NCI-H748 (cell line): Measurements from ENCODE around the gene PHF10.
A peak's percentile ranks its signal among the peaks of the same experiment; 100 is the strongest.
"Not testable (repeated sequence)": the region's sequence is repeated elsewhere in the genome, so short reads cannot be mapped to it uniquely, and the experiment has no call there.

Experiments used
- DNase-seq: peaks from one replicate; lab custom pipeline; 2025; ENCODE audit not compliant: unreplicated experiment; lab: John Stamatoyannopoulos, UW

The PHF10 gene

GRCh38 chr6:169724494-169725124 lies at the start of gene PHF10:
TSS of gene PHF10 (minus strand) at chr6:169724500. CDS start at chr6:169723931, 569 bp downstream.
- DNase-seq = peak; percentile 86

DNA sequence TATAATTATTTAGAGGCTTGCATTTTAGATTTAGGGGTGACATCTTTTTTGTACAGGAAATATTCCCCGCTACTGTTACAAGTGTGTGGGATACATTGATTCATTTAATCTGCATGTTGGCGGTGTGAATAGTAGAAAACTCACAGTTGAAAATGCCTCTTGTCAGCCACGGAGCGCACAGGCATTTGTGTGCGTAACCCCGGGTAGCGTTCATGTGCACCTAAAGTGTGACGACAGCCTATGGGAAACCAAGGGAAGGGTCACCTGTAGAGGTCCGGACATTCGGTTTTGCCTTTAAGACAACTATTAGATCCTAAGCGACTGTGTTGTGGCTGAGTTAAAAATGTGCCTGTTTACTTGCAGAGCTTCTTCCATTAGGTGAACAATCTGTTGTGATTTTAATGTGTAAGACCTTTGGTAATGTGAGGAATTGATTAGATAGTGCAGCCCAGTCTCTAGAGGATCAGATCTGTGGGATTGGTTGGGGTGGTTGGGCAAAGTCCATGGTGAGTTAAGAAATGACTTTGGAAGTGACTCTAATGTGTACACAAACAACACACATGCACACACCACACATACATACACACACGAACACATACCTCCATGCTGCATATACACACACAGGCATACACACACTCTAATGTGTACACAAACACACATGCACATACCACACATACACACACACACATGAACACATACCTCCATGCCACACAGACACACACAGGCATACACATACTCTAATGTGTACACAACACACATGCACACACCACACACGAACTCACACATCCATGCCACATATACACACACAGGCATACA lies 42.8 kb upstream of the PHF10 start:
- no peak for DNase-seq

- no peak for DNase-seq
Observed at GRCh38 chr6:169766232-169766631, 41.9 kb upstream of the PHF10 start.

- DNase-seq = not testable (repeated sequence)
Observed at GRCh38 chr6:169765789-169766188, 41.5 kb upstream of the PHF10 start.

GRCh38 chr6:169763881-169764280 lies 39.6 kb upstream of the PHF10 start:
- no peak for DNase-seq

DNA sequence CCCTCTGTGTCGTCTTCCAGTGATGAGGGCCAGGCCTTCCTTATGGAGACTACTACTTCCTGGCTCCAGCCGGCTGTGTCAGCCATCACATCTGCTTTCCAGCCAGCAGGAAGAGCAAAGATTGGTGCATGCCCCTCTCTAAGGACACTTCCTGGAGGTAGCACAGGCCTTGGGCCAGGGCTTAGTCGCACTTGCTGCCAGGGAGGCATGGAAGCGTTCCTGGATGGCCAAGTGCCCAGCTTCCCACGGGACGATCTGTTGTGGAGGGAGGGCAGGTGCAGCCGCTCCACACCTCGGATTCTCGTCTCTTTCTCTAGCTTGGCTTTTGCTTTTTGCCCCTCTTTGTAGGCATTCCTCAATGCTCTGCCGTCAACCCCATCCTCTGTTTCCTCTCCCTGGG lies 39.0 kb upstream of the PHF10 start:
- no peak for DNase-seq

DNA sequence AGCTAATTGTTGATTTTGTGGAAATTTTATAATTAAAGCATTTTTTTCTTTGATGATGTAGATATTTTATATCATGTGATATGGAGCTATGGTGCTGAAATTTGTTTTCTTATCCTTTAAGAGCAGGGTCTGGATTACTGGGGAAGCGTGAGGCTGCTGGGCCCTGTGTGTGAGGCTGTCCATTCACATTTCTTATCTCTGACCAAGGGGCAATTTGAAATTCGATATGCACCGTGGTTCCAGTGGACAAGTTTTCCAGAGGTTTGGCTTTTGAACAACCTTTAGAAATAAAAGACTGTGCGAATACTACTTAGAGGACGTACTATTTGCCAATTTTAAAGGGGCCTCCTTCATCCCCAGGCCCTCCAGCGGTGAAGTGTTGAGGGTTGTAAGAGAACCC lies 30.9 kb upstream of the PHF10 start:
- no peak for DNase-seq

- peak; percentile 11 for DNase-seq
Observed at GRCh38 chr6:169752074-169752623, 27.8 kb upstream of the PHF10 start.

GRCh38 chr6:169751242-169752073 lies 27.2 kb upstream of the PHF10 start, which contains the start of the genes DYNLT2 and ERMARD:
TSS of gene DYNLT2 (minus strand) at chr6:169751572. CDS start at chr6:169751458, 114 bp downstream.
TSS of gene ERMARD (plus strand) at chr6:169751622. CDS start at chr6:169751658, 36 bp downstream.
- peak; percentile 97 for DNase-seq

DNA sequence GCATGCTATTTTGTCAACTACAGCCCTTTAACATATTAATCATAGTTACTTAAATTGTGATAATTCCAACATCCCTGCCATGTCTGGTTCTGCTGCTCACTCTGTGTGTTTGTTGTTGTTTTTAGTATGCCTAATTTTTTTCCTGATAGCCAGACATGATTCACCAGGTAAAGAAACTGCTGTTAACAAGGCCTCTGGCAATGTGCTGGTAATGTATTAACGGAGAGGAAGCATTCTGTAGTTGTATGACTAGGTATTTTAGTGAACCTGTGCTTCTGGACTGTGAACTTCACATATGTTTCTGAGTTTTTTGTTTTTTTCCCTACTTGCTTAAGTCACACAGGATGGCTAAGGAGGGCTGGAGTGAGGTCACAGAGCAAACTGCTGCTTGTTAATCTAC lies 22.3 kb upstream of the PHF10 start:
- no peak for DNase-seq

- DNase-seq = no peak
Observed at GRCh38 chr6:169745405-169745804, 21.1 kb upstream of the PHF10 start.

DNA sequence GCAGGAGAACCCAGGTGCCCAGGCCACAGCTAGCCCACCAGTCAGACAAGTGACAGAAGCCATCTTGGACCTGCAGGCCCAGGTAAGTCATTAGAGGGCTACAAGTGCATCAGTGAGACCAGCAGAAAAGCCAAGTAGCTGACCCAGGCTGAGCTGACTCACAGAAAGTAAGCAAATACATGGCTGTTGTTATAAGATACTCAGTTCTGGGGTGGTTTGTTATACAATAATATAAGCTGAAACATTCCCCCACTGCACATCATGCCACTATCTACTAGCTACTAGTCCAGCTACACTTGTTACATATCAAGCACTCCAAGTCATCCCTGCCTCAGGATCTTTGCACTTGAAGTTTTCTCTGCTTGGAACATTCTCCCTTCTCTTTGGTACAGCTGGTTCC lies 17.0 kb upstream of the PHF10 start:
- no peak for DNase-seq

DNA sequence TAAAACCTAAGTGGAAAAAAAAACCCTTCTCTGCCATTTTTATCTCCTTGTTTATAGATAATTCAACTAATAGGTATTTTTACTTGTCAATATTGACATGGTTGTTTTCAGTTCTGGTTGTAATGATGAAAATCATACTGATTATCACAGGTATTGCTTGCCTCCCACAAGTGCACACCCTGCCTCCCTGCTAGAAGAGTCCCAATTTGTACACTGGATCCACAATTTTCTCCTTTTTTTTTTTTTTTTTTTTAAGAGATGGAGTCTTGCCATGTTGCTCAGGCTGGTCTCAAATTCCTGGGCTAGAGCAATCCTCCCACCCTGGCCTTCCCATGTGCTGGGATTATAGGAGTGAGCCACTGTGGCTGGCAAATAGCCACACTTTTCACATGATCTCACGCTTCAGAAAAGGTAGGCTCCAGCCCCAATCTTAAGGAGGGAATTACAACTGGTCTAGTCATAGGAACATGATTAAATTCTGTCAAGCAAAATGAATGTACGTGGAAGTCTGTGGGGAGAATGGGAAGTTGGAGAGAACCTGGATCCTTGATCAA lies 14.8 kb upstream of the PHF10 start:
- no peak for DNase-seq

DNA sequence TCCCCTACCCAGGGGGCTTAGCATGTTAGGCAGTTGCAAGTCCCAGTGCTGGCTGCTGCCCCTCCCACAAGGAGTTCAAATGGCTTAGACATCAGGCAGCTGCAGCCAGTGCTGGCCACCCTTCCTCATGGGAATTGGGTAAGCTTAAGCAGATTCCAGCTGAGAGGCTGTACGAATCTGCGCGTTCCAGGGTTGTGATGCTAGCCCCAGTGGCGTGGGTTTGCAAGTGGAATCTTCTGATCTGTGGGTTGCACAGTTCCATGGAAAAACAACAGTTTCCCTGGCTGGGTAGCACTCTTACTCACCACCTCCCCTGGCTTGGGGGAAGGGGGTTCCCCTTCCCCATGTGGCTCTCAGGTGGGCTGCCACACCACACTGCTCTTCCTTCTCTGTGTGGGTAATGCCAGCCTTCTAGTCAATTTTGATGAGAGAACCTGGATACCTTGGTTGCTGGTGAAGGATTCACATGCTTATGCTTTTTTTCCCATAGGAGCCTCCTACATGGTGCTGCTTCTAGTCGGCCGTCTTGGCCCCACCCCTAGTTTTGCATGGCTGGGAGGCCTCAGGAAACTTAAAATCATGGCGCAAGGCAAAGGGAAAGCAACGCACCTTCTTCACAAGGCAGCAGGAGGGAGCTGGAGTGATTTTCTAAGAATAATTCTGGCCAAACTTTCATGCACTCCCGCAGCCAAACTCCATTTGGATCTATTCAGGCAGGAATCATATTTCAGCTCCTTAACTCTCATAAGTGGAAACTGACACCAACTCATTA lies 14.1 kb upstream of the PHF10 start:
- peak; percentile 72 for DNase-seq

GRCh38 chr6:169729961-169730360 lies 5.7 kb upstream of the PHF10 start:
- DNase-seq = no peak

GRCh38 chr6:169726963-169727362 lies 2.7 kb upstream of the PHF10 start:
- no peak for DNase-seq

DNA sequence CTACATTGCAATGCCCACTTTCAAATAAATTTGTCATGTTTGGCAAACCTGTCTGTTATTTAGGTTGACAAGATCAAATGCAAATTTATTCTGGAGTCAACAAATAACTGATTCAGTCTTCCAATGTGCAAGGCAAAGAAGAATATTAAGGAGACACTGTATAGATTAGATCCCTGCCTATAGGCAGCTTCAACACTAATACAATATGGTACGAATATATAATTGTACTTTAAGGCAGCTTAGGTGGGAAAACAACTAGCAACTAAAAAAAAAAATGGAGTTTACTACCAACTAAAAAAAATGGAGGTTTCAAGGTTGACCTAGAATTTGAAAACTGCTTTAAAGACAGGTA lies 1.7 kb upstream of the PHF10 start:
- DNase-seq = no peak

GRCh38 chr6:169725125-169726048 lies 1.1 kb upstream of the PHF10 start:
- peak; percentile 74 for DNase-seq

- peak; percentile 71 for DNase-seq
Observed at GRCh38 chr6:169723991-169724493, 258 bp downstream of the PHF10 start.
